ENCODE results near the gene SIRT2.
"Not testable (repeated sequence)": the region's sequence is repeated elsewhere in the genome, so short reads cannot be mapped to it uniquely, and the experiment has no call there.

SIRT2 gene

GRCh38 chr19:38898788-38899446 is 501 bp downstream of the SIRT2 start:
- no peak for FAIRE-seq
- DNase-seq (ENCODE audit: low spot score) = no peak

- DNase-seq (ENCODE audit: low spot score) (no peak), FAIRE-seq (no peak)
These were observed 4.5 kb downstream of the SIRT2 start for GRCh38 chr19:38894968-38895367.

GRCh38 chr19:38893341-38893771 is 6.1 kb downstream of the SIRT2 start:
- DNase-seq (ENCODE audit: low spot score) (no peak), FAIRE-seq (no peak)

GRCh38 chr19:38892841-38893240 is 6.6 kb downstream of the SIRT2 start:
- FAIRE-seq (no peak), DNase-seq (ENCODE audit: low spot score) (no peak)

- DNase-seq (ENCODE audit: low spot score) (no peak), FAIRE-seq (no peak)
These were observed 7.6 kb downstream of the SIRT2 start for GRCh38 chr19:38891771-38892170.

GRCh38 chr19:38890686-38891085 is 8.7 kb downstream of the SIRT2 start:
- DNase-seq (ENCODE audit: low spot score) = no peak
- FAIRE-seq = no peak

GRCh38 chr19:38889803-38890202 is 9.6 kb downstream of the SIRT2 start:
- DNase-seq (ENCODE audit: low spot score) (no peak), FAIRE-seq (no peak)

- FAIRE-seq = no peak
- DNase-seq (ENCODE audit: low spot score) = no peak
These were observed 10.5 kb downstream of the SIRT2 start for GRCh38 chr19:38888876-38889275.

- not testable (repeated sequence) for DNase-seq (ENCODE audit: low spot score); FAIRE-seq
These were observed 14.7 kb downstream of the SIRT2 start for GRCh38 chr19:38884691-38885090.

GRCh38 chr19:38883286-38883685 is 16.1 kb downstream of the SIRT2 start:
- FAIRE-seq (no peak), DNase-seq (ENCODE audit: low spot score) (no peak)

- DNase-seq (ENCODE audit: low spot score) (no peak), FAIRE-seq (no peak)
These were observed 18.4 kb downstream of the SIRT2 start for GRCh38 chr19:38880882-38881609.

GRCh38 chr19:38880076-38880881 is 19.1 kb downstream of the SIRT2 start:
- FAIRE-seq (no peak), DNase-seq (ENCODE audit: low spot score) (no peak)

GRCh38 chr19:38879400-38879751 is 20.0 kb downstream of the SIRT2 start:
- DNase-seq (ENCODE audit: low spot score) (no peak), FAIRE-seq (no peak)

GRCh38 chr19:38878575-38879399 is 20.6 kb downstream of the SIRT2 start:
- DNase-seq (ENCODE audit: low spot score) (no peak), FAIRE-seq (no peak)

- no peak for DNase-seq (ENCODE audit: low spot score)
- no peak for FAIRE-seq
These were observed 21.4 kb downstream of the SIRT2 start, which contains the start of gene RINL for GRCh38 chr19:38877781-38878574. Gene RINL (minus strand): TSS chr19:38878275. CDS start chr19:38876742, 1,533 bp downstream.

GRCh38 chr19:38875656-38876395 is 23.6 kb downstream of the SIRT2 start:
- no peak for DNase-seq (ENCODE audit: low spot score)
- FAIRE-seq = no peak

- not testable (repeated sequence) for DNase-seq (ENCODE audit: low spot score); FAIRE-seq
These were observed 26.0 kb downstream of the SIRT2 start for GRCh38 chr19:38873400-38873799.

- DNase-seq (ENCODE audit: low spot score) (no peak), FAIRE-seq (no peak)
These were observed 28.8 kb downstream of the SIRT2 start for GRCh38 chr19:38870612-38871011.

GRCh38 chr19:38869836-38870607 is 29.4 kb downstream of the SIRT2 start:
- DNase-seq (ENCODE audit: low spot score) (peak; percentile 8), FAIRE-seq (no peak)
